Heart left ventricle (tissue), 16 donors: ENCODE measurements around the gene FASN. TPM values are rescaled to one million over a fixed set of nuclear protein-coding genes. Genes with fewer than 3 reads are reported as not detected.

Source experiments
- ATAC-seq, 4 donors: fragments of 200-7000 bp; cut with Tn5 transposase; one replicate each; pipeline ENCODE4 v1.9.1; 2020 to 2022; ENCODE audit warnings: moderate library complexity in 4 of 4, mild to moderate bottlenecking in 3 of 4, moderate number of reproducible peaks in 1 of 4
- DNase-seq, 5 donors: peaks; one replicate each; pipeline ENCODE4 v3.0.0-alpha.2; 2020
- H3K27ac ChIP-seq, 12 donors: fragments of 200-600 bp; sonication (generic) in 4 of 12; one replicate each; pipeline versions ENCODE4 v1.5.0 to v1.8.0; 2016 to 2022; ENCODE audit warnings: mild to moderate bottlenecking in 2 of 12
- H3K27me3 ChIP-seq, 9 donors: fragments of 200-600 bp; sonication (generic) in 2 of 9; one replicate each; pipeline versions ENCODE4 v1.5.1 to v1.8.0; 2016 to 2022; ENCODE audit warnings: mild to moderate bottlenecking in 3 of 9
- H3K36me3 ChIP-seq, 9 donors: fragments of 200-600 bp; sonication (generic) in 2 of 9; one replicate each; pipeline versions ENCODE4 v1.5.0 to v1.8.0; 2018 to 2022; ENCODE audit warnings: mild to moderate bottlenecking in 2 of 9
- H3K4me1 ChIP-seq, 12 donors: fragments of 200-600 bp; sonication (generic) in 4 of 12; one replicate each; pipeline versions ENCODE4 v1.5.0 to v1.8.0; 2016 to 2022; ENCODE audit warnings: mild to moderate bottlenecking in 3 of 12
- H3K4me3 ChIP-seq, 12 donors: fragments of 200-600 bp; sonication (generic) in 4 of 12; one replicate each; pipeline versions ENCODE4 v1.5.0 to v1.8.0; 2017 to 2022; ENCODE audit warnings: mild to moderate bottlenecking in 9 of 12, moderate library complexity in 4 of 12
- H3K9me3 ChIP-seq, 12 donors: fragments of 200-600 bp; sonication (generic) in 4 of 12; one replicate each; pipeline versions ENCODE4 v1.5.0 to v1.8.0; 2016 to 2022; ENCODE audit warnings: mild to moderate bottlenecking in 1 of 12
- CTCF ChIP-seq, 12 donors: fragments of 200-600 bp; sonication (generic) in 4 of 12; IDR thresholded peaks; one replicate each; pipeline versions ENCODE4 v1.5.0 to v1.8.0; 2018 to 2022; ENCODE audit warnings: antibody characterized with exemption in 12 of 12, mild to moderate bottlenecking in 5 of 12
- POLR2A ChIP-seq, 2 donors: fragments of 450-650 bp; IDR thresholded peaks; one replicate each; pipeline ENCODE4 v1.6.1; 2017; ENCODE audit warnings: antibody characterized with exemption in 2 of 2, mild to moderate bottlenecking in 2 of 2, moderate library complexity in 2 of 2
- WGBS, 4 donors: extraction: QIAGEN DNeasy Blood & Tissue Kit in 2 of 4; methylation state at CpG; one replicate each; pipeline versions ENCODE4 v1.1.5 to v1.1.7; 2013 to 2018; 5-methylcytosine and 5-hydroxymethylcytosine counted together
- intact Hi-C, 10 donors: fragments of 100-400 bp; cut with DNase I; formaldehyde crosslinking; loops; one replicate each; pipeline versions ENCODE4 v1.11.1 to v1.14.2; 2022
- polyA plus RNA-seq, 2 donors: library from polyadenylated mRNA; stranded (reverse); fragments of 200-250 nt; gene quantifications; one replicate each; pipeline ENCODE4 v1.2.3, GENCODE V29; 2013
- total RNA-seq, 9 donors: library from RNA; depleted of rRNA in 2 of 9; stranded (reverse); fragments of >200 nt in 2 of 9; fragmentation: NEBNext Ultra II Directional in 3 of 9; extraction: Animal tissue kit (Norgen Biotek cat#: 25700) in 3 of 9; gene quantifications; one replicate each; pipeline versions ENCODE4 v1.1.0 to v1.2.4, GENCODE V29; 2016 to 2023
- donor health status: ischemic (EF 13 %, LVEDD 7.1; RV severe dilation, severe dysfunction).
- donor health status: healthy with polysubstance abuse.
- donor health status: DM: no; HTN: yes; CAD: no.
- donor health status: DM: no; HTN: no; CAD: no.
- donor health status: ischemic (EF 25% LVEDD 6.9; RV normal size, moderate dysfunction).
- donor health status: ischemic (EF 25% LVEDD 5.7; RV mildly dilated, moderate dysfunction).
- donor health status: healthy.
- donor health status: DM: yes; HTN: yes; CAD: no.
- donor health status: ischemic (EF 35%, LVEDD 5.7; RV mildly dilated, moderate dysfunction).
- donor health status: nonischemic (EF 11% LVEDD 7.7; RV severe dilation, severe dysfunction).
- donor health status: DM: yes; HTN: yes; CAD: no.
- donor health status: PGD.
- donor health status: ischemic (EF 29% LVEDD 5.4; RV normal size, mild dysfunction).
- donor health status: nonischemic (EF 23%, LVEDD 6.1; RV moderate dilation, normal function).

The FASN gene
- total and polyA plus RNA-seq, 11 donors = 6.9 to 103 (median 18.9) TPM

DNA sequence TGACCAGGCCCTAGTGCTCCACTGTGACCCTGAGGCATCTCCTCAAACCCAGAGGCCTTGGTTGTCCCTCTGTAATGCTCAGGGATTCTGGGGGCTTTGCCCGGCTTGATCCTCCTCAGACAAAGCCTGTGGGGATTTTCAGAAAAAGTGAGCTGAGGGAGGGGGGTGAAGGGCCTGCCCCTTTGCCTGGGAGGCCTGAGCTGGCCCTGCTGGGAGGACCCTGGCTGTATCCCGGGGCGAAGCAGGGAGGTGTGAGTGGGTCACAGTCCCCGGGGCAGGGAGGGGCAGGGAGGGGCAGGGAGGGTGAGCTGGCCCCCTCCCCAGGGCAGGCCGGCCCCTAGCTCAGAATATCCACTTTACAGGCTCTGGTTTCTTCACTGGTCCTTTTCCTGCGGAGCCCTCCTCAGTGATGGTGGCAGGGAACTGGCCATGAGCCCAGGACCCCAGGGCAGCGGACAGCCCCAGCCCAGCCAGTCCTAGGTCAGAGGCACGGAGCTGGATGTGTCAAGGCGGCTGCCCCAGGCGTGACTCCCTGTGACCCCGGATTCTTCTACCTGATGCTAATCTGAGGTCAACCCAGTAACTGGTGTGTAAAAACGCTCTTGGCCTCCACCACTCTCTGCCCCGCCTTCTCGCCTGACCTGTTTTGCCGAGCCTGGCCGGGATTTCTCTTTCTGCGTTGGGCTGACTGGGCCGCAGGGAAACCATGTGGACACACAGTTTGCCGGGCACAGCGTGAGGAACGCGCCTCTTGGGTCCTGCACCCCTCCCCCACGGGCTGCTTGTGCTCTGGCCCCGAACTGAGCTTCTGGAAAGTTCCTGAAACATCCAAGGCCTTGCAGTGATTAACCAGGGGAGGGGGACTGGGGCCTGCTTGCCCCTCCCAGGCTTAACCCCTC, 5.8 kb upstream of the FASN start:
- Histone ChIP-seq H3K36me3 (no peaks in the 10 kb centered on the region), H3K27me3 (no peaks in the 10 kb centered on the region), H3K4me1 (peaks cover 0 to 51% (median 27%) of the 10 kb centered on the region in 12 donors), H3K27ac (peak overlapping the region in 4 of 12 donors; percentile 14 to 79 (median 32)), H3K9me3 (no peaks in the 10 kb centered on the region), H3K4me3 (no peak overlapping the region)
- DNase-seq (peak in 2 of 5 donors; percentile 60 to 69), ATAC-seq (peak in 2 of 4 donors; percentile 2)
- 49 to 64% (median 56%) methylated on average over 20 to 24 of the region's 24 CpGs for WGBS, 4 donors
- no peak for TF ChIP-seq CTCF (IDR thresholded peaks at IDR 0.05)
- no peak for TF ChIP-seq POLR2A (IDR thresholded peaks at IDR 0.05)
- intact Hi-C loops = loop anchor here in 1 of 10 donors (10.0 kb wide), 1 partner anchor 69 kb away; the partner anchor contains the start of genes DCXR and RAC3

DNA sequence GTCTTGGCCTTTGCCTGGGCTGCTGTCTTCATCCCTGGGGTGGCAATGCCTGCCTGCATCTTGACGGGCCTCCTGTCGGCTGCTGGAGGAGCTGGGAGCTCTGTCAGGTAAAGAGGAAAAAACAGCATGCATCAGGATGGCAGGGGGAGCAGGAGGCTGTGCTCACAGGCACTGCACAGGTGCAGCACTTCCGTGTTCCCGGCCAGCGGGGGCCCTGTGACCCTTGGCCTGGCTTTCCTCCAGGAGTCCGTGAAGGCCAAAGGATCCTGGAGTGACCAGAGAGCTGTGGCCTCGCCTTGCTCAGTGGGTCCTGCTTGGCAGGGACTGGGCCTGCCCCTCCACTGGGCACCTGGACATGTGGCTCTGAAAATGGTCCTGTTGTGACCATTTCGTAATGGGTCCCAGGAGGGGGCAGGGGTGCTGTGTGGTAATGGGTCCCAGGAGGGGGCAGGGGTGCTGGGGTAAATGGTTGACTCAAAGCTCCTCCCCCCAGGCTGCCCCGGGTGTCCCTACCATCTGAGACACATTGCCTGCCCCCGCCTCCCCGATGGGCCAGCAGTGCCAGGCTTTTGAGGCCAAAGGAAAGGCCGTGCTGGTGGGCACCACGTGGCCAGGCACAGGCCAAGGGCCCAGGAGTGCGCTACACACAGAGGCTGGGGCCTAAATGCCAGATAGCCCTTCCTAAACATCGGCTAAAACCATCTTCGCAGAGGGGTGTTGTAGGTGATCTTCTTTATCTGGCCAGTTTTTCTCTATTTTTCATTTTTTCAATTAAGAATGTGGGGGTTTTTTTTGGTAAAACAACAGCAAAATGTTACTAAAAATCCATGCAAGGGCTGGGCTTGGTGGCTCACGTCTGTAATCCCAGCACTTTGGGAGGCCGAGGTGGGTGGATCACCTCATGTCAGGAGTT, 4.0 kb upstream of the FASN start:
- H3K27ac ChIP-seq = peak overlapping the region in 1 of 12 donors; percentile 20
- peak in 1 of 5 donors; percentile 29 for DNase-seq
- 65 to 76% (median 73%) methylated on average over 13 to 18 of the region's 18 CpGs for WGBS, 4 donors

GRCh38 chr17:82101301-82101715, 3.3 kb upstream of the FASN start:
- WGBS, 4 donors = 36 to 67% (median 63%) methylated on average over 3 to 10 of the region's 10 CpGs
- Histone ChIP-seq H3K4me3 (no peak overlapping the region), H3K27ac (peak overlapping the region in 3 of 12 donors; percentile 20 to 34 (median 25)), H3K36me3 (no peaks in the 10 kb centered on the region), H3K27me3 (no peaks in the 10 kb centered on the region), H3K4me1 (peaks cover 0 to 57% (median 33%) of the 10 kb centered on the region in 12 donors), H3K9me3 (no peaks in the 10 kb centered on the region)
- intact Hi-C loops = loop anchor here in 1 of 10 donors (10.0 kb wide), 1 partner anchor 67 kb away; the partner anchor contains the start of genes DCXR and RAC3
- peak in 1 of 5 donors; percentile 43 for DNase-seq
- peak in 1 of 4 donors; percentile 11 for ATAC-seq
- TF ChIP-seq POLR2A (IDR thresholded peaks at IDR 0.05) (no peak), CTCF (IDR thresholded peaks at IDR 0.05) (no peak)

More for the DNA sequence above, 4.0 kb upstream of the FASN start:
- Histone ChIP-seq H3K4me3 (no peak overlapping the region), H3K36me3 (no peaks in the 10 kb centered on the region), H3K9me3 (no peaks in the 10 kb centered on the region), H3K27me3 (no peaks in the 10 kb centered on the region), H3K4me1 (peaks cover 0 to 57% (median 33%) of the 10 kb centered on the region in 12 donors)
- TF ChIP-seq CTCF (IDR thresholded peaks at IDR 0.05) (no peak), POLR2A (IDR thresholded peaks at IDR 0.05) (no peak)
- ATAC-seq = no peak
- intact Hi-C loops = loop anchor here in 1 of 10 donors (10.0 kb wide), 1 partner anchor 67 kb away; the partner anchor contains the start of genes DCXR and RAC3
